GM12878 (cell line): ENCODE data around the gene CELF2. TPM values are rescaled to one million over a fixed set of nuclear protein-coding genes. Genes with fewer than 3 reads are reported as not detected.

Experiments used
- CHD2 ChIP-seq: IDR thresholded peaks from 2 replicates; pipeline ENCODE4 v1.6.1; 2011; ENCODE audit warnings: low read depth, low read length, improper control_type of control experiment, borderline replicate concordance
- HDGF ChIP-seq: fragments of 450-650 bp; IDR thresholded peaks from 2 replicates; pipeline ENCODE4 v1.6.1; 2016; ENCODE audit warnings: antibody characterized with exemption
- IKZF2 ChIP-seq, 2 experiments: fragments of 450-650 bp; IDR thresholded peaks; 2 replicates each; pipeline ENCODE4 v1.6.1; 2017; ENCODE audit warnings: mild to moderate bottlenecking in 2 of 2, moderate library complexity in 2 of 2
- KLF5 ChIP-seq: fragments of 450-650 bp; IDR thresholded peaks from 2 replicates; pipeline ENCODE4 v1.6.1; 2014; ENCODE audit warnings: mild to moderate bottlenecking; ENCODE audit not compliant: partially characterized antibody
- MAX ChIP-seq: IDR thresholded peaks from 2 replicates; pipeline ENCODE4 v1.6.1; 2012; ENCODE audit warnings: low read depth, low read length, improper control_type of control experiment
- MXI1 ChIP-seq: fragments of 150-350 bp; IDR thresholded peaks from 2 replicates; pipeline ENCODE4 v1.6.1; 2011; ENCODE audit warnings: low read depth, mild to moderate bottlenecking, inconsistent platforms, low read length, improper control_type of control experiment
- MYB ChIP-seq: fragments of 150-350 bp; IDR thresholded peaks from 2 replicates; pipeline ENCODE4 v1.6.1; 2014; ENCODE audit warnings: mild to moderate bottlenecking, low read depth, low read length, borderline replicate concordance
- MYC ChIP-seq: IDR thresholded peaks from 2 replicates; pipeline ENCODE4 v1.6.1; 2011; ENCODE audit warnings: mild to moderate bottlenecking, low read length, moderate library complexity, inconsistent platforms; ENCODE audit not compliant: insufficient read depth, insufficient replicate concordance, insufficient read length, severe bottlenecking
- NFIC ChIP-seq: IDR thresholded peaks from 2 replicates; pipeline ENCODE4 v1.6.1; 2012; ENCODE audit warnings: low read depth, mild to moderate bottlenecking, inconsistent platforms, low read length, moderate library complexity
- NFXL1 ChIP-seq: fragments of 450-650 bp; IDR thresholded peaks from 2 replicates; pipeline ENCODE4 v1.6.1; 2017; ENCODE audit warnings: antibody characterized with exemption, mild to moderate bottlenecking, borderline replicate concordance
- RELB ChIP-seq: fragments of 450-650 bp; IDR thresholded peaks from 2 replicates; pipeline ENCODE4 v1.6.1; 2017; ENCODE audit warnings: low read depth, mild to moderate bottlenecking, moderate library complexity
- RUNX3 ChIP-seq: IDR thresholded peaks from 2 replicates; pipeline ENCODE4 v1.6.1; 2012; ENCODE audit warnings: low read length, inconsistent platforms
- SIX5 ChIP-seq: IDR thresholded peaks from 2 replicates; pipeline ENCODE4 v1.6.1; 2011; ENCODE audit warnings: mild to moderate bottlenecking, low read depth, low read length, moderate library complexity; ENCODE audit not compliant: severe bottlenecking
- SMAD5 ChIP-seq: IDR thresholded peaks from 2 replicates; pipeline ENCODE4 v1.6.1; 2016; ENCODE audit warnings: antibody characterized with exemption, low read depth
- SMARCA5 ChIP-seq: fragments of 450-650 bp; IDR thresholded peaks from 2 replicates; pipeline ENCODE4 v1.6.1; 2017; ENCODE audit warnings: mild to moderate bottlenecking
- SMC3 ChIP-seq: IDR thresholded peaks from 2 replicates; pipeline ENCODE4 v1.6.1; 2011; ENCODE audit warnings: low read length, improper control_type of control experiment, borderline replicate concordance
- SREBF2 ChIP-seq: IDR thresholded peaks from 2 replicates; pipeline ENCODE4 v1.6.1; 2012; ENCODE audit warnings: mild to moderate bottlenecking, low read length
- SUPT20H ChIP-seq: IDR thresholded peaks from 2 replicates; pipeline ENCODE4 v1.6.1; 2011; ENCODE audit warnings: low read depth, mild to moderate bottlenecking, low read length, moderate library complexity, borderline replicate concordance; ENCODE audit not compliant: control insufficient read depth
- TBL1XR1 ChIP-seq: IDR thresholded peaks from 2 replicates; pipeline ENCODE4 v1.6.1; 2012; ENCODE audit warnings: low read depth, low read length, improper control_type of control experiment
- TCF7 ChIP-seq: IDR thresholded peaks from 2 replicates; pipeline ENCODE4 v1.6.1; 2014; ENCODE audit warnings: antibody characterized with exemption, borderline replicate concordance
- YY1 ChIP-seq: IDR thresholded peaks from 2 replicates; pipeline ENCODE4 v1.6.1; 2011; ENCODE audit warnings: low read depth, mild to moderate bottlenecking, low read length
- polyA plus RNA-seq, 11 experiments: library from polyadenylated mRNA; depleted of rRNA in 4 of 11; unstranded in 6 of 11; stranded (reverse) in 5 of 11; fragments of >200 nt; fragmentation: Nextera tagmentation in 4 of 11; fragmentation: Illumina TruSeq in 1 of 11; extraction: Ambion mirVana in 4 of 11; extraction: Trizol in 1 of 11; gene quantifications; 1 replicate in 1 of 11; 2 replicates in 10 of 11; pipeline versions ENCODE4 v1.2.1 to v1.2.3, GENCODE V29; 2011 to 2016; ENCODE audit warnings: inconsistent platforms in 2 of 11, missing spikeins in 2 of 11, low read depth in 1 of 11
- total RNA-seq, 4 experiments: library from RNA; depleted of rRNA in 3 of 4; stranded (reverse); fragments of >200 nt in 3 of 4; fragmentation: Illumina TruSeq in 1 of 4; extraction: Trizol in 1 of 4; gene quantifications; 2 replicates each; pipeline versions ENCODE4 v1.2.1 to v1.2.3, GENCODE V29; 2013 to 2021
- TF ChIP-seq, protein P1 (sequence below): IDR thresholded peaks from 2 replicates; pipeline ENCODE4 v1.6.1; 2011; ENCODE audit warnings: borderline replicate concordance, low read depth, mild to moderate bottlenecking, moderate library complexity, mixed read lengths, low read length; ENCODE audit not compliant: insufficient read depth; ENCODE audit errors: extremely low read length
- TF ChIP-seq, protein P2 (sequence below): IDR thresholded peaks from 2 replicates; pipeline ENCODE4 v1.6.1; 2011; ENCODE audit warnings: low read depth, low read length, improper control_type of control experiment, borderline replicate concordance
- TF ChIP-seq, protein P3 (sequence below): fragments of 450-650 bp; IDR thresholded peaks from 2 replicates; pipeline ENCODE4 v1.6.1; 2014; ENCODE audit warnings: mild to moderate bottlenecking
- TF ChIP-seq, protein P4 (sequence below): fragments of 450-650 bp; IDR thresholded peaks from 2 replicates; pipeline ENCODE4 v1.6.1; 2017; ENCODE audit warnings: borderline replicate concordance

Gene CELF2
- total and polyA plus RNA-seq, 10 of the 15 experiments (the other 5 are each of a cell fraction or from before 2014, with no cell fraction given) = 20.8 to 129 (median 86.3) TPM

- TF ChIP-seq, protein P1, sequence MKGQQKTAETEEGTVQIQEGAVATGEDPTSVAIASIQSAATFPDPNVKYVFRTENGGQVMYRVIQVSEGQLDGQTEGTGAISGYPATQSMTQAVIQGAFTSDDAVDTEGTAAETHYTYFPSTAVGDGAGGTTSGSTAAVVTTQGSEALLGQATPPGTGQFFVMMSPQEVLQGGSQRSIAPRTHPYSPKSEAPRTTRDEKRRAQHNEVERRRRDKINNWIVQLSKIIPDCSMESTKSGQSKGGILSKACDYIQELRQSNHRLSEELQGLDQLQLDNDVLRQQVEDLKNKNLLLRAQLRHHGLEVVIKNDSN = no peak
- TF ChIP-seq SMC3 (peak; percentile 8; the same call in 1 of the 2 replicates), SMAD5 (0 out of 2 replicates have a peak, but pooled peaks have one; percentile 11), MAX (no peak), CHD2 (peak; percentile 88; the same call in 1 of the 2 replicates), YY1 (peak; percentile 81), RUNX3 (no peak), KLF5 (no peak), TBL1XR1 (peak; percentile 84; the same call in 1 of the 2 replicates), TCF7 (no peak), RELB (peak; percentile 83), MYB (no peak), NFIC (no peak), SREBF2 (no peak), SMARCA5 (peak; percentile 45), SIX5 (no peak), NFXL1 (no peak), MYC (no peak), HDGF (no peak), MXI1 (peak; percentile 73), IKZF2 (IDR thresholded peaks at IDR 0.05) (peak; percentile 90 to 93), SUPT20H (no peak)
- TF ChIP-seq, protein P2, sequence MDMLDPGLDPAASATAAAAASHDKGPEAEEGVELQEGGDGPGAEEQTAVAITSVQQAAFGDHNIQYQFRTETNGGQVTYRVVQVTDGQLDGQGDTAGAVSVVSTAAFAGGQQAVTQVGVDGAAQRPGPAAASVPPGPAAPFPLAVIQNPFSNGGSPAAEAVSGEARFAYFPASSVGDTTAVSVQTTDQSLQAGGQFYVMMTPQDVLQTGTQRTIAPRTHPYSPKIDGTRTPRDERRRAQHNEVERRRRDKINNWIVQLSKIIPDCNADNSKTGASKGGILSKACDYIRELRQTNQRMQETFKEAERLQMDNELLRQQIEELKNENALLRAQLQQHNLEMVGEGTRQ = no peak
- TF ChIP-seq, protein P3, sequence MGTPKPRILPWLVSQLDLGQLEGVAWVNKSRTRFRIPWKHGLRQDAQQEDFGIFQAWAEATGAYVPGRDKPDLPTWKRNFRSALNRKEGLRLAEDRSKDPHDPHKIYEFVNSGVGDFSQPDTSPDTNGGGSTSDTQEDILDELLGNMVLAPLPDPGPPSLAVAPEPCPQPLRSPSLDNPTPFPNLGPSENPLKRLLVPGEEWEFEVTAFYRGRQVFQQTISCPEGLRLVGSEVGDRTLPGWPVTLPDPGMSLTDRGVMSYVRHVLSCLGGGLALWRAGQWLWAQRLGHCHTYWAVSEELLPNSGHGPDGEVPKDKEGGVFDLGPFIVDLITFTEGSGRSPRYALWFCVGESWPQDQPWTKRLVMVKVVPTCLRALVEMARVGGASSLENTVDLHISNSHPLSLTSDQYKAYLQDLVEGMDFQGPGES = no peak
- TF ChIP-seq, protein P4, sequence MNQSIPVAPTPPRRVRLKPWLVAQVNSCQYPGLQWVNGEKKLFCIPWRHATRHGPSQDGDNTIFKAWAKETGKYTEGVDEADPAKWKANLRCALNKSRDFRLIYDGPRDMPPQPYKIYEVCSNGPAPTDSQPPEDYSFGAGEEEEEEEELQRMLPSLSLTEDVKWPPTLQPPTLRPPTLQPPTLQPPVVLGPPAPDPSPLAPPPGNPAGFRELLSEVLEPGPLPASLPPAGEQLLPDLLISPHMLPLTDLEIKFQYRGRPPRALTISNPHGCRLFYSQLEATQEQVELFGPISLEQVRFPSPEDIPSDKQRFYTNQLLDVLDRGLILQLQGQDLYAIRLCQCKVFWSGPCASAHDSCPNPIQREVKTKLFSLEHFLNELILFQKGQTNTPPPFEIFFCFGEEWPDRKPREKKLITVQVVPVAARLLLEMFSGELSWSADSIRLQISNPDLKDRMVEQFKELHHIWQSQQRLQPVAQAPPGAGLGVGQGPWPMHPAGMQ = no peak
Measured at GRCh38 chr10:11162828-11163599, 145.3 kb downstream of the CELF2 start (continued).
